BJ (cell line): ENCODE results near the gene RAPGEF6. TPM values are rescaled to one million over a fixed set of nuclear protein-coding genes. Genes with fewer than 3 reads are reported as not detected.
A peak's percentile ranks its signal among the peaks of the same experiment; 100 is the strongest.

Source experiments
- CTCF ChIA-PET: fragments of 350-600 bp; formaldehyde crosslinking; extraction: SDS; loops from one replicate; lab custom pipeline; 2021; ENCODE audit warnings: antibody characterized with exemption, inconsistent platforms; lab: Yijun Ruan, JAX
- POLR2A ChIA-PET: fragments of 300-600 bp; sonication (Branson Sonifier 250); formaldehyde crosslinking; extraction: SDS; loops from one replicate; lab custom pipeline; 2021; ENCODE audit warnings: antibody characterized with exemption; lab: Charles Lee
- DNase-seq: peaks from one replicate; pipeline ENCODE4 v3.0.0-alpha.2; 2011; ENCODE audit warnings: low read depth
- H3K27me3 ChIP-seq: 2 replicates; pipeline ENCODE4 v1.6.0; 2011; ENCODE audit warnings: low read length; ENCODE audit not compliant: control insufficient read depth, insufficient read depth
- H3K36me3 ChIP-seq: 2 replicates; pipeline ENCODE4 v1.5.1; 2011; ENCODE audit warnings: low read length; ENCODE audit not compliant: control insufficient read depth, insufficient read depth
- H3K4me3 ChIP-seq: 2 replicates; pipeline ENCODE4 v1.5.1; 2011; ENCODE audit warnings: low read depth, mild to moderate bottlenecking, control low read depth, low read length
- polyA plus RNA-seq: library from polyadenylated mRNA; depleted of rRNA; stranded (reverse); fragments of >200 nt; gene quantifications from 2 replicates; pipeline ENCODE4 v1.2.3, GENCODE V29; 2011
- TF ChIP-seq, protein P1 (sequence below): IDR thresholded peaks from 2 replicates; pipeline ENCODE4 v1.5.1; 2011; ENCODE audit warnings: low read depth, mild to moderate bottlenecking, control low read depth, inconsistent platforms, low read length, moderate library complexity; ENCODE audit not compliant: insufficient read depth

The RAPGEF6 gene
- polyA plus RNA-seq, 1 experiment = 6.2 TPM

GRCh38 chr5:131433109-131433508 is 201.9 kb downstream of the RAPGEF6 start:
- CTCF ChIA-PET = no interaction called here
- H3K36me3 ChIP-seq = peaks cover 9% of the 10 kb centered on the region
- no peak for DNase-seq
- H3K27me3 ChIP-seq = no peaks in the 10 kb centered on the region
- H3K4me3 ChIP-seq = no peak overlapping the region
- POLR2A ChIA-PET = no interaction called here
- TF ChIP-seq, protein P1, sequence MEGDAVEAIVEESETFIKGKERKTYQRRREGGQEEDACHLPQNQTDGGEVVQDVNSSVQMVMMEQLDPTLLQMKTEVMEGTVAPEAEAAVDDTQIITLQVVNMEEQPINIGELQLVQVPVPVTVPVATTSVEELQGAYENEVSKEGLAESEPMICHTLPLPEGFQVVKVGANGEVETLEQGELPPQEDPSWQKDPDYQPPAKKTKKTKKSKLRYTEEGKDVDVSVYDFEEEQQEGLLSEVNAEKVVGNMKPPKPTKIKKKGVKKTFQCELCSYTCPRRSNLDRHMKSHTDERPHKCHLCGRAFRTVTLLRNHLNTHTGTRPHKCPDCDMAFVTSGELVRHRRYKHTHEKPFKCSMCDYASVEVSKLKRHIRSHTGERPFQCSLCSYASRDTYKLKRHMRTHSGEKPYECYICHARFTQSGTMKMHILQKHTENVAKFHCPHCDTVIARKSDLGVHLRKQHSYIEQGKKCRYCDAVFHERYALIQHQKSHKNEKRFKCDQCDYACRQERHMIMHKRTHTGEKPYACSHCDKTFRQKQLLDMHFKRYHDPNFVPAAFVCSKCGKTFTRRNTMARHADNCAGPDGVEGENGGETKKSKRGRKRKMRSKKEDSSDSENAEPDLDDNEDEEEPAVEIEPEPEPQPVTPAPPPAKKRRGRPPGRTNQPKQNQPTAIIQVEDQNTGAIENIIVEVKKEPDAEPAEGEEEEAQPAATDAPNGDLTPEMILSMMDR = no peak

DNA sequence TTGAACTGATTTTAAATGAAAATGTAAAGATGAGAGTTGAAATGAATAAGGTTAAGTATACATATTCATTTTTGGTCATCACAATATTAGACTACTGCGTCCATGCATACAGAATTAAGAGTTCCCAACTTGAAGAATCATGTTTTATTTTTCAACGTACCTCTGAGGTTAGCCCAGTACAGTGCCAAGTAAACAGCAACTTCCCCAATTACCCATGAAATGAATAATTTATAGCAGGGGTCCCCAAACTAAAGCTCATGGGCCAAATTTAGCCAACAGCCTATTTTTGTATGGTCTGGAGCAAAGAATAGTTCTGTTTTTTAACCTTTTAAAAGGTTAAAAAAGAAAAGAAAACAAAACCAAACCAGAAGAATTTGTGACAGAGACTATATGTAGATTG is 203.2 kb downstream of the RAPGEF6 start:
- TF ChIP-seq, protein P1 = no peak
- H3K4me3 ChIP-seq = no peak overlapping the region
- H3K36me3 ChIP-seq = peaks cover 6% of the 10 kb centered on the region
- ChIA-PET CTCF (interaction anchor here (0.7 to 1.4 kb wide), 2 partner anchors 196 to 576 kb away, joined by 3 to 6 read pairs; no protein-coding TSS in a partner anchor), POLR2A (no interaction called here)
- H3K27me3 ChIP-seq = no peaks in the 10 kb centered on the region
- no peak for DNase-seq

- TF ChIP-seq, protein P1 = no peak
- POLR2A ChIA-PET = no interaction called here
- CTCF ChIA-PET = interaction anchor here (1.1 to 1.4 kb wide), 2 partner anchors 51 to 577 kb away, joined by 4 to 6 read pairs; no protein-coding TSS in a partner anchor
- Histone ChIP-seq H3K36me3 (peaks cover 6% of the 10 kb centered on the region), H3K4me3 (no peak overlapping the region), H3K27me3 (no peaks in the 10 kb centered on the region)
- no peak for DNase-seq
Measured at GRCh38 chr5:131430794-131431193, 204.2 kb downstream of the RAPGEF6 start.

- H3K4me3 ChIP-seq = no peak overlapping the region
- ChIA-PET POLR2A (no interaction called here), CTCF (interaction anchor here (5.1 kb wide), 1 partner anchor 581 kb away, joined by 30 read pairs; no protein-coding TSS in a partner anchor)
- peaks cover 6% of the 10 kb centered on the region for H3K36me3 ChIP-seq
- TF ChIP-seq, protein P1 = no peak
- H3K27me3 ChIP-seq = no peaks in the 10 kb centered on the region
- DNase-seq = no peak
Measured at GRCh38 chr5:131426011-131426410, 209.0 kb downstream of the RAPGEF6 start.

GRCh38 chr5:131423056-131423455 is 212.0 kb downstream of the RAPGEF6 start:
- Histone ChIP-seq H3K4me3 (no peak overlapping the region), H3K36me3 (peaks cover 3% of the 10 kb centered on the region; the same call in 1 of the 2 replicates), H3K27me3 (no peaks in the 10 kb centered on the region)
- ChIA-PET CTCF (interaction anchor here (0.6 to 5.1 kb wide), 9 partner anchors 9 to 640 kb away, joined by 3 to 30 read pairs (median 6); partner anchors contain the start of gene ACSL6), POLR2A (no interaction called here)
- DNase-seq = no peak
- TF ChIP-seq, protein P1 = peak; percentile 49
